GM13976 (cell line): Measurements from ENCODE around the gene CNTN6.

ENCODE experiments used
- DNase-seq: peaks from one replicate; pipeline ENCODE4 v3.0.0; 2012; ENCODE audit warnings: low spot score
- in situ Hi-C: fragments of 300-500 bp; cut with MboI; formaldehyde crosslinking; loops from one replicate; pipeline ENCODE4 v1.12.0; 2022; ENCODE audit warnings: low sequenced_read_pairs, mixed read lengths, inconsistent platforms; ENCODE audit not compliant: unreplicated experiment
- TF ChIP-seq, protein P1 (sequence below): IDR thresholded peaks from 2 replicates; pipeline ENCODE4 v1.5.1; 2012; ENCODE audit warnings: borderline replicate concordance, mild to moderate bottlenecking; ENCODE audit not compliant: insufficient read depth; ENCODE audit errors: extremely low read depth, missing control alignments, control extremely low read depth

CNTN6 gene

DNA sequence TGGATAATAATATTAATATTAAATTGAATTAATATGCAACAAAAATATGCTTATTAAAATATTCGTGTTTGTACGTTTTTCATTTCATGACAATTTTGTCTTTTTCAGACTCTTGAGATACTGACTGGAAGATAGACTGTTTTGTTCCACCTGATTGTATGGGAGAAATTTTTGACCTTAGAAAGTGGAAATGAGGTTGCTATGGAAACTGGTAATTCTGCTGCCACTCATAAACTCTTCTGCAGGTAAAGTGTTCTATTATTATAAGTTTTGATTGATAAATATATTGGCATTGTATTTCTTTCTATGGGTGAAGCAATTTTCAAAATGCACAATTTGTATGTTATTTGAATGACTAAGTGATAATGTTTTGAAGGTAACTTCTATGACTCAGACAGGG is 55.0 kb downstream of the CNTN6 start:
- no peak for DNase-seq
- TF ChIP-seq, protein P1, sequence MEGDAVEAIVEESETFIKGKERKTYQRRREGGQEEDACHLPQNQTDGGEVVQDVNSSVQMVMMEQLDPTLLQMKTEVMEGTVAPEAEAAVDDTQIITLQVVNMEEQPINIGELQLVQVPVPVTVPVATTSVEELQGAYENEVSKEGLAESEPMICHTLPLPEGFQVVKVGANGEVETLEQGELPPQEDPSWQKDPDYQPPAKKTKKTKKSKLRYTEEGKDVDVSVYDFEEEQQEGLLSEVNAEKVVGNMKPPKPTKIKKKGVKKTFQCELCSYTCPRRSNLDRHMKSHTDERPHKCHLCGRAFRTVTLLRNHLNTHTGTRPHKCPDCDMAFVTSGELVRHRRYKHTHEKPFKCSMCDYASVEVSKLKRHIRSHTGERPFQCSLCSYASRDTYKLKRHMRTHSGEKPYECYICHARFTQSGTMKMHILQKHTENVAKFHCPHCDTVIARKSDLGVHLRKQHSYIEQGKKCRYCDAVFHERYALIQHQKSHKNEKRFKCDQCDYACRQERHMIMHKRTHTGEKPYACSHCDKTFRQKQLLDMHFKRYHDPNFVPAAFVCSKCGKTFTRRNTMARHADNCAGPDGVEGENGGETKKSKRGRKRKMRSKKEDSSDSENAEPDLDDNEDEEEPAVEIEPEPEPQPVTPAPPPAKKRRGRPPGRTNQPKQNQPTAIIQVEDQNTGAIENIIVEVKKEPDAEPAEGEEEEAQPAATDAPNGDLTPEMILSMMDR, result no peak
- in situ Hi-C loops, result no loop called here

DNA sequence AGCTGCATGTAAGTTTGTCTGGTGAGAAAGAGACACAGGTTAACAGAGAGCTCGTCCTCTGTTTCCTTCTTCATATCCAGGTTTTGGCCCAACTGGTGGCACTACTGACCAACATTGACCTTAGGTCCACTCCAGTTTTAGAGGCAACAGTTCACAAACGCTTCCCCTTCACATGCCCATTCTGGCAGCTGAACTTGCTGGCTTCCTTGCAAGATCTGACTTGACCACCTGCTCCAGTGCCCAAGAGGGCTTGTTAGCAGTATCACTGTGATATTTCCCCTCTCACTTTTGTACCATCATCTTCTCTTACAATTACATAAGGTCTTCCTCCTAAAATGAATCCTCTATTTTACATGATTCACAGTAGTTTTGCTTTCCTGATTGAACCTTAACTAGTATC is 71.3 kb downstream of the CNTN6 start:
- TF ChIP-seq, protein P1, result no peak
- in situ Hi-C loops, result no loop called here
- DNase-seq, result no peak

DNA sequence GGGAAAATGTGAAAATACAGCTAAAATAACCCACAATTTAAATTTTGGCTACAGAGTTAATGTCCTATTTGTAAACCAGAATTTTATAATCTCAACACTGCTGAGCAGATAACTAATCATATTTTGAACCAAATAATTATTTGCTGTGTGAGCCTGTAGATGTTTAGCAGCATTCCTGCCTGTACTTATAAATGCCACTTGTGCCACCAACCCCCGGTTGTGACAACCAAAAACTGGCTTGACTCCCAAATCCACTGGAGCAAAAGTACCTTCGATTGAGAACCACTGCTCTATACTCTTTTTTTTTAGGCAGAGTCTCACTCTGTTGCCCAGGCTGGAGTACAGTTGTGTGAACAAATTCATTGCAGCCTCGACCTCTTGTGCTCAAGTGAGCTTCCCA is 78.5 kb downstream of the CNTN6 start:
- in situ Hi-C loops, result no loop called here
- TF ChIP-seq, protein P1, result no peak
- DNase-seq, result no peak

DNA sequence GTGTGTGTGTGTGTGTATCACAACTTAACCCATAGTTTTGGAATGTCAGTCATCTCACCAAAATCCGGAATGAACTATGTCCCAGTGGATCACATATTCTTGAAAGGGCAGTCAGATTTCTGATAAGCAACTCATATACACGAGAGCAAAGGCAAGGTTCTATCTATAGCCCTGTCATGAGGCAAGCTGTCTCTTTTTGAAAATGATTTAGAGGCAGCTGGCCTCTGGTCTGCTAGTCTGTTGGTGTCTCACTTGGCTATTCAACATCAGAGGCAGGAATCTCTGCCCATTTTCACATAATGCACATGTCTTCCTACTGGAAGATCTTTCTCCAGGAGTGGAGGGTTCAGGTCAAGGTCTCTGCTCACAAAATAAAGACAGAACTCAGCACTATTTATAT is 79.8 kb downstream of the CNTN6 start:
- in situ Hi-C loops, result no loop called here
- no peak for DNase-seq
- TF ChIP-seq, protein P1, result no peak

DNA sequence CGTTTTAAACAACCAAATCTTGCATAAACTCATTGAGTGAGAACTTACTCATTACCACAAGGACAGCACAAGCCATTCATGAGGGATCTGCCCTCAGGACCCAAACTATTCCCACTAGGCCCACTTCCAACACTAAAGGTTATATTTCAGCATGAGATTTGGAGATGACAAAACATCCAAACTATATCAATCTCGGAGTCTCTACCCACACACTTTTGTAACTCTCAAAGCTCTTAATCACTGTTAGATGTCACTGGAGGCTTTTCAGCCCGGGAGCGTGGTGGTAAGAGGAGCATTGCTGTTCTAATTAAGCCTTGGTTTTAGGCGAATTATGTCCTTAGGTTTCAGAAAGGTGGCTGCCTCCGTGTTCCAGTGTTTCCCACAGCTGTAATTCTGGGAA is 86.3 kb downstream of the CNTN6 start:
- in situ Hi-C loops, result no loop called here
- TF ChIP-seq, protein P1, result no peak
- no peak for DNase-seq

DNA sequence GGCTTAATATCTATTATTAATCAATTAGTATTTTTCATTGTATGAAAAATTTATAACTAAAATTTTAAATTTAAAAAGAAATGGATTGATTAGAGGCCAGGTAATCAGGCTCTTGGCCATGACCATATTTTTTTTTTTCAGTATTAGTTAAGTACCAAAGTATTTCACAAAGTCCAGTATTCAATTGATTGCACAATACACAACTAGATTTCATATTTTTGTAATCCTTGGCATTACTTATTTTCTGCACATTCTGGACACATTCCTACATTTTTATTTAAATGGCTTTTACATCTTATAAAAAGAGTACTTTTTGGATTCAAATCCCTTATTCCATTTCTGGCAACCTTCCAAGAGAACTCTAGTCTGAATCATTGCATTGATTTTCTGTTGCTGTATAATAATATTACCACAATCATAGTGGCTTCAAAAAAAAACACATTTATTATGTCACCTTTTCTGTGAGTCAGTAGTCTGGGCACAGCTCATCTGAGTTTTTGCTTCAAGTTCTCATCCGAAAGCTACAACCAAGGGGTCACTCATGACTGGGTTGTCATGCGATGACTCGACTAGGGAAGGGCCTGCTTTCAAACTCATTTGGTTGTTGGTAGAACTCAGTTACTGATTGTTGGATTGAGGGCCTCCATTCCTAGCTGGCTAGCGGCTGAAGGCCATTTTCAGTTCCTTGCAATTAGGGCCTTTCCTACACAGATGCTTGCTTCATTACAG is 90.7 kb downstream of the CNTN6 start:
- TF ChIP-seq, protein P1, result no peak
- DNase-seq, result no peak
- in situ Hi-C loops, result no loop called here

DNA sequence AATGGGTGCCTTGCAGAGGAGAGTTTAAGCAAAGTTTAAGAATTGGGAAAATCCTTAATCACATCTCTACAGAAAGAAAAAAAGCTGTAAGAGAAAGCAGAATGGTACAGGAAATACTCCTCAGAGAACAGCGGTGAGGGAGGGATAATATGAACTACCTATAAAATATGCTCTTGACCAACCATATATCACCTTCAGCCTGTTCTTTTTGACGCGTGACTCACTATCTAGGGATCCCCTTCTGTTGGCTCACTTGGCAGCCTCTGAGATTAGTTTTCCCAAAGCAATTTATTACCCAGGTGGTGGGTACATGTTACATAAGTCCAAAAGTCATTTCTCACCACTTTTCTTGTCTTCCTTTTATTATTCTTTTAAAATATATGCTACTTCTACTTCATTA is 97.7 kb downstream of the CNTN6 start:
- TF ChIP-seq, protein P1, result no peak
- in situ Hi-C loops, result no loop called here
- DNase-seq, result no peak
